Brain pericyte (primary cell): ENCODE measurements around the gene TDRD1.

Source experiments
- DNase-seq: peaks from one replicate; pipeline ENCODE4 v3.0.0-alpha.2; 2012; ENCODE audit warnings: low read depth, low spot score

TDRD1 gene

DNA sequence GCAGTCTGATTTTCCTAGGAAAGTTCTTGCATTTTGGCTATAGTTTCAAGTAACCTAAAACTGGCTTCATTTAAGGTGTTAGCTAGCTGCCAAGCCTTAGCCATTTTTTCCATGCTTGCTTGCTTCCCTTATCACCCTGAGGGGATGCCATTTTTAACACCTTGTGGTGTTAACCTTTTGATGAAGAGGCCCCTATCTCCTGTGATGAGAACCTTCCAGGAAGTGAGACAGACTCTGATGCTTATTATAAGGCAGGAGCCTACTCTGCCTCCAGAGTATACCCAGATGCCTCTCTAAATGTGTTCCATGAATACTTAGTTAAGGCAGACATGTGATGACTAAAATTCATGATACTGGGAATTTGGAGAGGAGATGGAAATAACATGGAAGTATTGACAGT lies 55.0 kb downstream of the TDRD1 start:
- DNase-seq = no peak

DNA sequence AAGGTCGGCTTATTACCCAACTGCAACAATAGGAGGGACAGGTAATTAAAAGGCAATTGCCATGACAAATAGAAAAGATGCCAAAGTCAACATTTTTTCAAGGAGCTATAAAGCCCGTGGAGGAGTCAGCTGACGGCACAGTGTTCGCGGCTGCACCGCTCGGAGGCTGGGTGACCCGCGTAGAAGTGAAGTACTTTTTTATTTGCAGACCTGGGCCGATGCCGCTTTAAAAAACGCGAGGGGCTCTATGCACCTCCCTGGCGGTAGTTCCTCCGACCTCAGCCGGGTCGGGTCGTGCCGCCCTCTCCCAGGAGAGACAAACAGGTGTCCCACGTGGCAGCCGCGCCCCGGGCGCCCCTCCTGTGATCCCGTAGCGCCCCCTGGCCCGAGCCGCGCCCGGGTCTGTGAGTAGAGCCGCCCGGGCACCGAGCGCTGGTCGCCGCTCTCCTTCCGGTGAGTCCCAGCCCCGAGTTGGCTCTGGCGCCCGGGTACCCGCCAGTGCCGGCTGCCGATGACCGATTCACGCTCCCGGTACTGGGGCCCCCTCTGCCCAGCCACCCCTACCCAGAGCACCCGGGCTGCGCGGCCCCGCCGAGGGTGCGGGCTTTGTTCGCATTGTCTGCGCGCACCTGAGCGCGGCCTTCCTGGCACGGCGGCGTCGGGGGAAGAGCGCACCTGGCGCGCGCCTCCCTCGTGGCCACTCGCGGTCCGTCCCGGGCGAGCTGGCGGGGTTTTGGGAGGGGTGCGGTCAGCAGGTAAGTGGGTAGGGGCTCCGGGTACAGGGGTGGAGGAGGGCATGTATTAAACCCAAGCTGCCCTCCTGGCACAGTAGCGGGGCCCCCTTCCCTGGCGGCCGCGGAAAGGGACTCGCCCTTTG lies 60.2 kb downstream of the TDRD1 start, which contains the start of gene VWA2:
Gene VWA2 (plus strand): TSS at position 138 of the 877 bp plus-strand sequence. CDS start 9,460 bp downstream, outside the sequence.
- DNase-seq = no peak

DNA sequence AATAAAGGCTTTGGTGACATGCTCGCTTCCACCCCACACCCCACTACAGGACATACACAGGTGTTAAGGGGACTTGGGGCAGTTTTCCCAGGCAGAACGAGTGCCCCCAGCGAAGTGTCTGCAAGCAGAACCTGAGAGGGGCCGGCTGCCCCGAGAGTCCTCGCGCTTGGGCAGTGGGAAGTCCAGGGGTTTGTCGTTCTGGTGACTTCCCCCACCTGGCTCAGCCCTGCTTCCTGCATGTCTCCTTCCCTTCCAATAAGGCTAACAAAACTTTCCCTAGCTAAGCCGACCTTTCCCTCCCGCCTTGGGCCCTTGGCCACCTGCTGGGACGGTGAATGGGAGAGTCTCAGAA lies 60.8 kb downstream of the TDRD1 start:
- no peak for DNase-seq

DNA sequence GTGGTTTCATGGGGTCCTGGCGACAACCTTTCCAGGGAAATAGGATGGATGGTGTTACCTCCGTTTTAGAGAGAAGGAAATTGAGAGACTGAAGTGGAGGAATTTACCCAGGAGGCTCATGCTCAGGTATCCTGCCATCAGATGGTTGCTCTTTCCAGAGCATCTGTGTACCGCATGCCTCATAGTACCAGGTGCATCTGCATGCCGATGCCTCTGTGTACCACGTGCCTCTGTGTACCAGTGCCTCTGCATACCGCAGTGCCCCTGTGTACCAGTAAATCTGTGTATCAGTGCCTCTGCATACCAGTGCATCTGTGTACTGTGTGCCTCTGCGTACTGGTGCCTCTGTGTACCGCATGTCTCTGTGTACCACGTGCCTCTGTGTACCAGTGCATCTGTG lies 63.1 kb downstream of the TDRD1 start:
- no peak for DNase-seq

DNA sequence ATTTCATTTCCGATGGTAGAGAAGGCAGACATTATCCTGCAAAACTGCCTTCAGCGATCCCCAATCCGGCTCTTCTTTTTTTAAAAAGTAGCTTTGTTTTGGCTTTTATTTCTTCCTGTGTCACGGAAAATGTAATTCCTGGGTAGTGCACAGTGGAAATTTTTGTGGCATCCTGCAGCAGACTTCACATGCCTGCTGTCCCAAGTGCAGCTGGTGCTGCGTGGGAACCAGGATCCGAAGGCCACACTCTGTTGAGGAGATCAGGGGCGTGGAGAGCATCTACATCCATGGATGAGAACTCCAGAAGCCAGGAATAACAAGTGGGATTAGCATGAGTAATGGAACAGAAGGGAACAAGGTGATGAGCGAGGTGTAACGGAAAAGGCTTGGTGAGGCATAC lies 64.5 kb downstream of the TDRD1 start:
- no peak for DNase-seq

DNA sequence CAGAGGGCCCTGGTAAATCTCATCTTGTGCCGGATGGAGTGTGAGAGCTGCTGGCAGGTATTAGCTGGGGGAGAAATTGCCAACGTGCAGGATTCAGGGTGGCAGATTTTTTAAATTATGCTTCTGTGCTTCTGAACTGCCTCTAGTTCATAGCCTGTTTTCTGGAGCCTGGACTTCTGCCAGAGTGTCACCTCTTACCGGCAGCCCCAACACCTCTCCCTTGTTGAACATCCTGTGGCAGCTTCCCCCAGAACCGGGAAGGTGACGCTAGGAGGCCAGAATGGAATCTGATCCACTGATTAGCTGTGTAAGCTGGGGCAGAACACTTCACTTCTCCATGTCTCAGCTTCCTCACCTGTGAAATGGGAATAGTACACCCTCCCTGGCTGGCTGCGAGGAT lies 65.0 kb downstream of the TDRD1 start:
- DNase-seq = no peak

DNA sequence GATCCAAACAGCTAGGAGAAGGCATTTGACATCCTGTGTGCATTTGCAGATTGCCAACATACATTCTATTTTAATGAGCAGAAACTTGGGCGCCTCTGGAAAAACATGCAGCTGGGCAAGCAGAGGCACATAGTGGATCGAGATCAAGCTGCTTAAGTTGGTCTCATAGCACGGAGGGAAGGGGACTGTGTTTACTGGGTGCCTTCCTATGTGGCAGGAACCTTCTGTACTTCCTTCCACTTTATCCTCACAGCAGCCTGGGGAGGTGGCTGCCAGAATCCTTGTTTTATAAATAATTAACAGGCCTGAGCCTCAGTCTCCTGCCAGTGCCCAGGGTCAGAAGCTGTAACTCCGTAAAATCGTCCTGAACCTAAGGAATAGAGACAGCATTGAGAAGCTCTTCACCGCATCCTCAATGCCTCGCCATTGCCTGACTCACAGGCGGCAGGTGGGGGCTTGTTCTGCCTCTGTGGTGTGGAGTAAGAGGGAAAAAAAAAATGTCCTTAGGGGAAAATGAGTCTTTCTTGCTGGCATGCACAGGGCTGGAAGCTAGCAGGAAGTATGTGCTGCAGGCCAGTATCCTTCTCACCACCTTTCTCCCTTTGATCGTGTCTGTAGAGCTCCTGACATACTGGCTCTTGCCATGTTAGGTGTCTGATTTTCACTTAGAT lies 66.1 kb downstream of the TDRD1 start:
- DNase-seq = no peak

DNA sequence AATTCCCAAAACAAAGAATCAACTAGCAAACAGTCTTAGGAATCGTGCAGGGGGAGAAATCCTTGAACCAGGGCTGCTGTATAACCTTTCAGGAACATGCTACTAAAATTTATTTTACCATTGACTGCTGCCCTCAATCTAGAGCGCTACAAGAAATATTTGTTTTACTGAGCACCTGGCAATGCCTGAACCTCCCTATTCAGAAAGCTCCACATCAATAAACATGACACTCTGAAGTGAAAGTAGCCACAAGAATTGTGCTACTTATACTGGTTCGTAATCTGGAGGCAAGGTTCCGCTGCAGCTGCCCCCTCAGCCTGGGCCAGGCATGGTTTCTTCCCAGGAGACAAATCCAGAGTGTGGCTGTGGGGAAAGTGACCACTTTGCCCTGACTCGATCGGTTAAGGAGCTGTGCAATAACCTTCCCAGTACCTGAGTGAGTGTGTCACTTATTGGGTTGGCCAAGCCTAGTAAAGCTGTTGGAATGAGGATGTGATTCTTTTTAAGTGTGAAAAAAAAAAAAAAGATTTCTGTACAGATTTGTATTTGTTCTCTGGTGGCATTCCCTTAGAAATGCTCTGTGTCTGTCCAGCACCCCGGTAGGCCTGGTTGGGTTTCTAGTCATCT lies 67.6 kb downstream of the TDRD1 start:
- no peak for DNase-seq

DNA sequence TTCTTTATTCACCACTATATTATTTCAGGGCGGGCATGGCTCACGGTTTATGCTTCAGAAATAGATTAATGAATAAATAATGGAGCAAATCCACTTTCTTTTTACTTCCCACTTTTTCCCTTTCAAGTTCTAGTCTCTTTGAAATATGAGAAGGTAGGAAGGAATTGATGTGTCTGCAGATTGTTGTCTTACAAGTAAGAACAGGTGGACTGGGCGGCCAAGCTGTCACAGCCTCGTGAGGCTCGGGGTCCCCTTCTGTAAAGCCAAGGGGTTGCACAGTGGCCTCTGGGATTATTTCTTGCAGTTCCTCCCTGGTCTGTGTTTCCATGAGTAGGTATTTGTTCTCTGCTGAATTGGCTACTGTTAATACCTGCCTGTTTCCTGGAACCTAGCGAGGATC lies 71.1 kb downstream of the TDRD1 start:
- no peak for DNase-seq

DNA sequence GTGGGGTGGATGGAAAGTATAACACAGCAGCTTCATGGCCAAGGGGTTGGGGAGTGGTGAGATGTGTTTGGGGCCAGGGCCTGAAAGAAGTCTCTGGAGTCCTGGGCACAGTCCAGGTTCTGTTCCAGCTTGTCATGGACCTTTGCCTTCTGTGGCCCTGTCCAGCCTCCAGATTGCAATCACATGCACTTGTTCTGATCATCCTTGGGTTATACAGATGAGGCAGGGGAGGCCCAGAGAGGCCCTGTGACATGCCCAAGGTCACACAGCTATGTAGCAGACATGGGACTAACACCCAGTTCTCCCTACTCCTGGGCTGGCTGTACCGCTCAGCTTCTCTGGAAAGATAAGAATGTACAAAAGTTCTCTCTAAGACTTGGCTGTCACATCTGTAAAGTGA lies 71.6 kb downstream of the TDRD1 start:
- DNase-seq = no peak

DNA sequence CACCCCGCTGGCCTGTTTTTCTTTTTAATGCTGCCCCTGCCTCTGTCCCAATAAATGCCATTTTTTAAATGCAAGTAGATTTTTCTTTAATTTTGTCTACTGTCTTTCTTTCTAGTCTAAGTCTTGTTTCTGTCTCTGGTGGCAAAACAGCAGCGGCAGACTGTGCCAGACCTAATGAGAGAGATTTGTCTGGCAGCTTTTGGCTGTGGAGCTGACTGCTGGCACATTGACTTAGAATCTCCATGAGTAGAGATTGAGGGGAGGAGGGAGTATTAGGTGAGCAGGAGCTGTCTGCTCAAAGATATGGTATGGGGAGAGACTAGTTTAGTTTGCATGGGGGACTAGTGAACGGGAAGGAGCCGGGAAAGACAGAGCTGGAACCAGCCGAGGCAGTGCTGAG lies 72.9 kb downstream of the TDRD1 start:
- DNase-seq = no peak

DNA sequence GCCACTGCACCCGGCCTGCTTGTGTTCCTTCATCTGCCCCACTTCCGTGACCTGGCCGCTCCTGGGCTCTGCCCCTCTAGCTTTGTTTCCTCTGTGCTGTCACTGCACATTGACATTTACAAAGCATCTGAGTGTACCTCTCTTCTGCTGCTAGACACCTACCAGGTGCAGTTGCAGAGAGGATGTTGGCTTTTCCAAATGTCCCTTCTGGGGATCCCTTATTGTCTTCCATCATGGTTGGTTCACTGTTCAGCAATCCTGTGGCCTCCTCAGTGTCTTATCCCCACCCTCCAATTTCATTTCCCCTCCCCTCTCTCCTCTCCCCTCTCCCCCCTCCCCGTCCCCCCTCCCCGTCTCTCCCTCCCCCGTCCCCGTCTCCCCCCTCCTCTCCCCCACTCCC lies 73.7 kb downstream of the TDRD1 start:
- DNase-seq = no peak

DNA sequence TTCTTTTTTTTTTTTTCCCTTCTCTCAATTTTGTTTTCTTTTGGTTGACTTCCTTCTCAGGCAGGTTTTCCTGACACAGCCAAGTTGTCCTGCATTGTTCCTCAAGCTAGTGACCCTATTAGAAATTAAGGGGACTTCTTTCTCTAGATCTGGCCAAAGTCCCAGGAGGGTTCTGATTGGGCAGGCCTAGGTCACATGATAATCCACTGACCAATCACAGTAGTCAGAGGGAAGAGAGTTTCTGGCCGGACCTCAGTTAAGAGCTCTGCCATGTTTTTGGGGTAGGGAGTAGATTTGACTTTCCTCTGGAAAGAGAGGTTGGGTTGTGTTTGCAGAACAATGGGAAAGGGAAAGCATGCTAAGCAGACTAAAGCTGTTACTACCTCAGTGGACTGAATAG lies 76.1 kb downstream of the TDRD1 start:
- no peak for DNase-seq

DNA sequence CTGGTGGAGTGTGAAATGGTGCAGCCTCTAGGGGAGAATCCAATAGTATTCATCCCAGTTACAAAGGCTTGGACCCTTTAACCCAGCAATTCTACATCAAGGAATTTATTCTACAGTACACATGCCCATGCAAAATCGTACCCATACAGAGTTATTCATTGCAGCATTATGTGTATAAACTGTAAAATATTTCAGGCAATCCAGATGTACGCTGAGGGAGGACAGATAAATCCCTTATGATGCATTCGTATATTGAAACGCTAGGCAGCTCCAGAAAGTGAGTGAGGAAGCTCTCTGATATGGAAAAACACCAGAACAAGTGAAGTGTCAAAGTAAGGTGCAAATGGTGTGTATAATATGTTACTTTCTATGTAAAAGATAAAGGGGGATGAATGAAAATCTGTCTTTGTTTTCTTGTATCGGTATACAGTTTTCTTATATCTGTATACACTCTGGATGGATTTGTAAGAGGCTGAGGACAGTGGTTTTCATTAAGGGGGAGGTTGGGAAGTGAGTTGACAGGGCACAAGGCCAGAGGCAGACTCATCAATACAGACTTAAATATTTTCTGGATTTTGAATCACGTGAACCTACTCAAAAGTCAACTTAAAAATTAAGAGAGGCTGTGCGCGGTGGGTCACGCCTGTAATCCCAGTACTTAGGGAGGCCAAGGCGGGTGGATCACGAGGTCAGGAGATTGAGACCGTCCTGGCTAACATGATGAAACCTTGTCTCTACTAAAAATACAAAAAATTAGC lies 77.0 kb downstream of the TDRD1 start:
- DNase-seq = no peak

DNA sequence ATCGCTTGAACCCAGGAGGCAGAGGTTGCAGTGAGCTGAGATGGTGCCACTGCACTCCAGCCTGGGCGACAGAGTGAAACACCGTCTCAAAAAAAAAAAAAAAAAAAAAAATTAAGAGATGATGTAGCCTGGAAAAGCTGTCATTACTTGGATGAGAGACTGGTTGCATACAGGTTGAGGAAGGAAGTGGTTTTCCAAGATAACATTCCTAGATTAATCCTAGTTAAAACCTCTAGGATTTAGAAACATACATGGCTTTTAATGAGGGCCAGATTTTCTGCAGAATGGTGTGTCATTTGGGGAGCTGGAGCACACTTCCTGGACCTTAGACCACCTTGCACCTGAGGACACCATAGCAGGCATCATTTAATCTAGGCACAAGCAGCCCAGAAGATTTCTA lies 77.7 kb downstream of the TDRD1 start:
- no peak for DNase-seq

DNA sequence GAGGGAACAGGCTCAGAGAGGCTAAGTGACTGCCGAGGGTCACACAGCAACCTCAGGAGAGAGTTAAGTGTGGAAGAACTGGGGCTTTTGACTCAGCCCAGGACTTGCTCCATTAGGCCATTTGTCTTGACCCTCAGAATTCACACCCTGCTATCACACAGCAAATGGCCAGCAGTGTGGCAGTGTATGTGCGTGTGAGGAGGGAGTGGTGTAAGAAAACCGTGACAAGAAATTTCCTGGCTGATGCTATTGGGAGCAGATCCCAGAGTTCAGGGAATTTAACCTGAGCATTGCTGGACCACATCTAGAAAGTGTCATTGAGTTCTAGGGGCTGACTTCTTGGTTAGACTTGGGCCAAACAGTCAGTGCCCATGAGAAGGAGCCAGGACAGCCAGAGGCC lies 78.3 kb downstream of the TDRD1 start:
- no peak for DNase-seq

DNA sequence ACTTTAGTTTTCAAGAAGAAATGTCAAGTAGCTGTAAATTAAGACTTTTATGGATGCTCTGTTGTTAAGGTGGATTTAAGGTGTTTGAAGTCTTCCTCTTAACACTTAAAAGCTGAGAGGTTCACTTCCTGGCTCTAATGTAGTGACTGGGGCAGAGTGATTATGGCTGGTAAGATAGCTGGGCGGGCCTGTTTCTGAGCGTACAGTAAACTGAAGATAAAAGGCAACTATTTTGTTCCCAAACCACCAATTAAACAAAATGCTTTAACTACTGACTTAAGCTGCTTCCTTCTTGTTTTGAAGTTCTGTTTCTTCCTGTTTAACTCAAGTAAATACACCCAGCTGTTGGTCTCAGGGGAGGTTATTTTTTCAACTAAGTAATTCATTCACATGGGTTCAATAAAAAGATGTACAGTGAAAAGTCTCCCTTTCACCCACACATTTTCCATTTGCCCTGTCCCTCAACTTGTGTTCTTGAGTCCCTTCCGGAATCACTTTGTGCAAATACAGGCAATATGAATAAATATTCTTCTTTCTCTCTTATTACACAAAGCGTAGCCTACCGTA lies 79.2 kb downstream of the TDRD1 start:
- no peak for DNase-seq

DNA sequence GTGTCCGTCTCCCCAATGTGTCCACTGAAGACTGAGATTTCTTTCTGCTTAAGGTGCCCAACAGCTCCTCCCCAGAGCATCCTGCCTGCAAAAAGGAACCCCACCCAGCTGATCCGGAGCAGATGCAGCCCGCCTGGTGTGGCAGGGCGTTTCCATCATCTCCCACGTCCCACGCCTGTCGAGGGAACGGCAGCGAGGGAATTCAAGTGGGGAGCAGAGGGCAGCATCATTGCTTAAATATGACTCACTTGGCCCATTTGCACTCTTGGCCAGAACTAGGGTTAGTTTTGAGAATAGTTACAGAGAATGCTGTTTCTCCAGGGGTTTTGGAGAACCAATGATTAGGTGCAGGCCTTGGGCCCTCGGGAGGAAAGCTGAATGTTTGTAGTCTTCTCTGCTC lies 80.7 kb downstream of the TDRD1 start:
- no peak for DNase-seq

DNA sequence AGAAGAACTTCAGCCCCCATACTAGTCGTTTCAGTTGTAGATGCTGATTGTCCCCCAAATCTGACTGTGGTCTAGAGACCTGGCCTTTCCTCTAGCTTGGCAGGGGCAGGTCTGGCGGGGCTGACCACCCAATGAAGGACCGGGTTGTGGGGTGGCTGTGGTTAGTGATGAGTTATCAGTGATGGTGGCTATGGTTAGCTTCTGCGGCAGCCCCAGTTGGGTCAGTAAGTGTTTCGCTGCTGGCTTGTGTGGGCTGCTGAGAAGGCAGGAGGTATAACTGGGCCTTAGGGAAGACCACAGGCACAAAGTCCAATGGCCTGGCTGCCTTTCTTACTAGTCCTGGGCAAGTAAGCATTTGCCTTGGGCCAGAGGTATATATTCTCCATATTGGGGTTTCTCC lies 81.2 kb downstream of the TDRD1 start:
- DNase-seq = no peak

DNA sequence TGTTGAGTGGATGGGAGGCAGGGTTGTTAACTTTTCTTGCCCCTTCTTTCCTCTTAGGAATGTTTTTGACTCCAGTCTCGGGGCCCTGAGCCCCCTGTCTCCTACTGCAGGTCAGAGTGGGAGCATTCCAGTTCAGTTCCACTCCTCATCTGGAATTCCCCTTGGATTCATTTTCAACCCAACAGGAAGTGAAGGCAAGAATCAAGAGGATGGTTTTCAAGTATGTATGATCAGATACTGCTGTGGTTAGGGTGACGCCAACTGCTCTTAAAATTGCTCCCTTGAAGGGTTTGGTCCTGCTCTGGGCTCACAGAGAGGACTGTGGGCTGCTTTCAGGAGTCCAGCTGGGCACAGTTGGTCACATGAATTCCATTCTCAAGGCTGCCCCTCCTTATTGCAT lies 81.9 kb downstream of the TDRD1 start:
- no peak for DNase-seq

DNA sequence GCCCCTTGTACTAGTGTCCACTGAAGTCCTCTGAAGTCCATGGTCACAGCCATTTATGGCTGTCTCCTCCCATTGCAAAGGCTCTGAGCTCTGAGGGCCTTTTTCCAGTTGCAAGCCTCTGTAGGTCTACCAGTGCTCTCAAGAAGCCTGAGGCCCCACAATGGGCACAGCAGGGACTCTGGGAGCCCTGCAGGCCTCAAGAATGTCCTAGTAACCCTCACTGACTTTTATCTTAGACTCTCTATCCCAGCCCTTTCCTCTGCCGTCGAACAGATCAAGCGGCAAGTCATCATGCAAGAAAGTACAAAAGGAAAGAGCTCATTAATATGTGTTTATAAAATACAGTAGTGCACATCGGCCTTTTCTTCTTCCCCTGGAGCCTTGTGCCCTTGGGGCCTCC lies 83.3 kb downstream of the TDRD1 start:
- DNase-seq = no peak
